HG03575 (cell line): Measurements from ENCODE around the gene MAN2B2.

Source experiments
- ATAC-seq: cut with Tn5 transposase; IDR thresholded peaks from one replicate; pipeline ENCODE4 v1.9.1; 2021; ENCODE audit not compliant: unreplicated experiment, insufficient number of reproducible peaks, low FRiP score; ENCODE audit errors: extremely low read depth

The MAN2B2 gene

GRCh38 chr4:6574747-6575502, at the start of gene MAN2B2:
Gene MAN2B2, plus strand, starts transcription at chr4:6575189. Its CDS starts 22 bp downstream, at chr4:6575211.
- ATAC-seq = no peak

DNA sequence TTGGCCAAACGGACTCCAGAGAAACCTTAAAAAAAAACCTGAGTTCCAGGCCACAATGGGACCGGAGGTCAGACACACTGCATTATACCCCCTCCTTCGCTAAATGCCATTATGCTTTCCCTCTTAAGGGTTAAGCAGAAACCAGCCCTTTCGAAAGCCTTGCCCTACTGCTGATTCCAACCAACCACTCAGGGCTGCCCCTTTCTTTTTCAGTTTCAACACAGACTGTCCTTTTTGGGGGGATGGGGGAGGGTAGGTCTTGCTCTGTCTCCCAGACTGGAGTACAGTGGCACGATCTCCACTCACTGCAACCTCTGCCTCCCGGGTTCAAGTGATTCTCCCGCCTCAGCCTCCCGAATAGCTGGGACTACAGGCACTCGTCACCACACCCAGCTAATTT, 49.5 kb upstream of the MAN2B2 start:
- no peak for ATAC-seq

DNA sequence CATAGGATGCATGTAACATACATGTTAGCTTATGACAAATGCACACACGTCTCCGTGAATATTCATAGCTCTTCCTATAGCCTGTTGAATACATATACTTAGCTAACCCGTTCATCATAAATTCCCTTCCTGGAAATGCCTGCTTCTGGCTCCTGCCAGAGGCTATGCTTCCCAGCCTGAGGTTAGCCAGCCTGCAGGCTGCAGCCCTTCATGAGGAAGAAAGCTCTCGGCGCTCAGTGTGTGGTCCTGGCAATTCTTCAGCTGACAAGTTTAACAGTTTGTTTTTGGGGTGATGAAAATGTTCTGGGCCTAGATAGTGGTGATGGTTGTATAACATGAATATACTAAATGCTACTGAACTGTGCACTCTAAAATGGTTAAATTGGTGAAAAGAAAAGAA, 48.8 kb upstream of the MAN2B2 start:
- ATAC-seq = no peak

GRCh38 chr4:6526671-6527091, 48.3 kb upstream of the MAN2B2 start:
- ATAC-seq = no peak

DNA sequence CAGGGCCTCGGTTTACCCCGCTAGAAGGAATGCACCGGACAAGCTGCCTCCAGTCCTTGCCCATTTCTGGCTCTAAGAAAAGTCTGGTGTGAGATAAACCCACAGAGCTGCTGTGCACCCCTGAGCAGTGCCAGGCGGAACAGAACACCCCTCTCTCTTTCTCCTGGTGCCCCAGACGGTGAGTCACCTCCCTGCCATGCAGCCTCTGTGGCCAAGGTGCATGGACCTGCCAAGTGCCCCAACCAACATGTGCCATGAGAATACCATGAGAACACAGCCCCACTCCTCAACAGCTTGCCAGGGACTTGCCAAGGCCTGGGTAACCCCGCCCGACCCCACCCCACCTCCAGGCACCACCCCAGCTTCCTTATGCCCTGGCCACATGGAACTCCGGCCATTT, 47.7 kb upstream of the MAN2B2 start:
- ATAC-seq = no peak

GRCh38 chr4:6527683-6528595, 47.0 kb upstream of the MAN2B2 start:
- ATAC-seq = no peak

- no peak for ATAC-seq
Measured at GRCh38 chr4:6529021-6529420, 46.0 kb upstream of the MAN2B2 start.

GRCh38 chr4:6530301-6530700, 44.7 kb upstream of the MAN2B2 start:
- no peak for ATAC-seq

- ATAC-seq = no peak
Measured at GRCh38 chr4:6530964-6531363, 44.0 kb upstream of the MAN2B2 start.

GRCh38 chr4:6532102-6532501, 42.9 kb upstream of the MAN2B2 start:
- no peak for ATAC-seq

DNA sequence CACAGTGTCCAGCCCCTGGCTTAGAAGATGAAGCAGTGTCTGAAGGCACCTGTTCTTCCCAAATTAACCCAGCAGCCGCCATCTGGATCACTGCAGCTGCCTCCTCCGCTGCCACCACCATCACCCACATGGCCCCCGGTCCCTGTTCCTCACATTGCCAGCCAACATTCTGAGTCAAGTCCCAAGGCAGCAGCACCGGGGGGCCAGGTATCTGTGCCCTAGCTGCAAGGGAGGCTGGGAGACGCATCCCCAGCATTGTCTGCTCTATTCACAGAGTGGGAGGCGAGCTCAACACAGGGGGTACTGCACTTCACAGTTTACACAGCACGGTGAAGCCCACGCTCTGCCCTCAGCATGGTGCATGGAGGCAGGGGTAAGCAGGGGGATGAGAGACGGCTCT, 42.3 kb upstream of the MAN2B2 start:
- no peak for ATAC-seq

DNA sequence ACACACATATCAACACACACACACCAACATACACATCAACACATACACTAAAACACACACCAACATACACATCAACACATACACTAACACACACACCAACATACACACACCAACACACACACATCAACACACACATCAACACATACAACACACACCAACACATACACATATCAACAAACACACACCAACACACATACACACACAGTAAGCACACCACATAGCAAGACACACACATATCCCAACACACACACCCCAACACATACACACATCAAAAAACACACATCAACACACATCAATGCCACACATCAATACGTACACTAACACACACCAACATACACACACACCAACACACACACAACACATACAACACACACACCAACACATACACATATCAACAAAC, 40.9 kb upstream of the MAN2B2 start:
- no peak for ATAC-seq

- ATAC-seq = no peak
Measured at GRCh38 chr4:6534618-6535328, 40.2 kb upstream of the MAN2B2 start.

- ATAC-seq = no peak
Measured at GRCh38 chr4:6535329-6535692, 39.7 kb upstream of the MAN2B2 start.

GRCh38 chr4:6535706-6536105, 39.3 kb upstream of the MAN2B2 start:
- ATAC-seq = no peak

- ATAC-seq = no peak
Measured at GRCh38 chr4:6538111-6538510, 36.9 kb upstream of the MAN2B2 start.

GRCh38 chr4:6538575-6538974, 36.4 kb upstream of the MAN2B2 start:
- ATAC-seq = no peak

- no peak for ATAC-seq
Measured at GRCh38 chr4:6539009-6539764, 35.8 kb upstream of the MAN2B2 start.

GRCh38 chr4:6540879-6541278, 34.1 kb upstream of the MAN2B2 start:
- no peak for ATAC-seq
